WERI-Rb-1 (cell line): ENCODE data around the gene C1orf226.

Experiments used
- DNase-seq: peaks from one replicate; pipeline ENCODE4 v3.0.0-alpha.2; 2020
- H3K27ac ChIP-seq: fragments of 250-450 bp; sonication (Bioruptor Pico); 2 replicates; pipeline ENCODE4 v1.5.1; 2020; ENCODE audit warnings: mild to moderate bottlenecking, moderate library complexity
- H3K27me3 ChIP-seq: fragments of 250-450 bp; sonication (Bioruptor Pico); 2 replicates; pipeline ENCODE4 v1.5.1; 2021; ENCODE audit warnings: mild to moderate bottlenecking, low read depth, moderate library complexity; ENCODE audit not compliant: insufficient read depth, severe bottlenecking
- H3K36me3 ChIP-seq: fragments of 250-450 bp; sonication (Bioruptor Pico); 2 replicates; pipeline ENCODE4 v1.5.1; 2020; ENCODE audit warnings: mild to moderate bottlenecking, moderate library complexity
- H3K4me3 ChIP-seq: 2 replicates; pipeline ENCODE4 v1.5.1; 2011; ENCODE audit warnings: low read depth, mild to moderate bottlenecking, control low read depth, low read length
- H3K9me3 ChIP-seq: fragments of 250-450 bp; sonication (Bioruptor Pico); 2 replicates; pipeline ENCODE4 v1.5.1; 2021; ENCODE audit warnings: mild to moderate bottlenecking, moderate library complexity; ENCODE audit not compliant: severe bottlenecking
- TF ChIP-seq, protein P1 (sequence below): IDR thresholded peaks from 2 replicates; pipeline ENCODE4 v1.5.1; 2011; ENCODE audit warnings: low read depth, mild to moderate bottlenecking, control low read depth, inconsistent platforms, low read length

Gene C1orf226

DNA sequence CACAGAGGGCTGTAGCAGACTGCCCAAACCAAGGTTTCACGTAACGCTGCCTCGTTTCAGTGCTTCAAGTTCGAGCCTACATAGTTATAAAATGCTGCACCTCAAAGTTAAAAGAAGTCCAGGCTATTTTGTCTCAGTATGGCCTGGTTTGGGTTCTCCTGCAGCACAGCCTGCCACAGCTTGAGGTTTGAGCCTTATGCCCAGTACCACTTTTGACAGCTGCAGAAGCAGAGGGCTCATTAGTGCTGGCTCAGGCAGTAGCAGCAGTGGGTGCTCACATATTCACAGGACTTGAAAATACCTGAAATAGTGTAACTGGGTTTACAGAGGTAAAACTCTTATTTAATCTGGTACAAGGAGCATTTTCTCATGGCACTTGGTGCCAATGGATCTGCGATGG lies 20.2 kb upstream of the C1orf226 start:
- no peak for DNase-seq
- Histone ChIP-seq H3K27me3 (no peaks in the 10 kb centered on the region), H3K27ac (no peak overlapping the region), H3K4me3 (no peak overlapping the region), H3K9me3 (no peaks in the 10 kb centered on the region), H3K36me3 (peaks cover 46% of the 10 kb centered on the region)
- TF ChIP-seq, protein P1, sequence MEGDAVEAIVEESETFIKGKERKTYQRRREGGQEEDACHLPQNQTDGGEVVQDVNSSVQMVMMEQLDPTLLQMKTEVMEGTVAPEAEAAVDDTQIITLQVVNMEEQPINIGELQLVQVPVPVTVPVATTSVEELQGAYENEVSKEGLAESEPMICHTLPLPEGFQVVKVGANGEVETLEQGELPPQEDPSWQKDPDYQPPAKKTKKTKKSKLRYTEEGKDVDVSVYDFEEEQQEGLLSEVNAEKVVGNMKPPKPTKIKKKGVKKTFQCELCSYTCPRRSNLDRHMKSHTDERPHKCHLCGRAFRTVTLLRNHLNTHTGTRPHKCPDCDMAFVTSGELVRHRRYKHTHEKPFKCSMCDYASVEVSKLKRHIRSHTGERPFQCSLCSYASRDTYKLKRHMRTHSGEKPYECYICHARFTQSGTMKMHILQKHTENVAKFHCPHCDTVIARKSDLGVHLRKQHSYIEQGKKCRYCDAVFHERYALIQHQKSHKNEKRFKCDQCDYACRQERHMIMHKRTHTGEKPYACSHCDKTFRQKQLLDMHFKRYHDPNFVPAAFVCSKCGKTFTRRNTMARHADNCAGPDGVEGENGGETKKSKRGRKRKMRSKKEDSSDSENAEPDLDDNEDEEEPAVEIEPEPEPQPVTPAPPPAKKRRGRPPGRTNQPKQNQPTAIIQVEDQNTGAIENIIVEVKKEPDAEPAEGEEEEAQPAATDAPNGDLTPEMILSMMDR, result no peak

DNA sequence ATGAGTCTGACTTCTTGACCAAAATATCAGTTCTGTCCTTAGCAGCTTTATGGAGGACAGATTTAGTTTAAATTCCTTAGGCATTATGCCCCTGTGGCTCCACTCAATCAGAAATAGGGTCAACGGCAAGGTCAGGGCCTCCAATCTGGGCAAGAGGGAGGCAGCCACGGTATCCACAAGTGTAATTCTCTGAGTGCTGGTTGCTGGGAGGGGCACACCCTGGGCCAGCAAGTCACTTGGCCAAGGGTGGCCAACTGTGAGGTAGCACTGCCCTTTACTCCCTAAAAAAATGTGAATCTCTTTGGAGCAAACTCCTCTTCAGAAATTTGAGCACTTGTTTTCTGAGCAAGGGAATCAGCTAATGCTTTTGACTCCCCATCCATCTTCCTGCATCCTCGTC lies 17.7 kb upstream of the C1orf226 start:
- TF ChIP-seq, protein P1, result no peak
- no peak overlapping the region for H3K27ac ChIP-seq
- no peak overlapping the region for H3K4me3 ChIP-seq
- H3K27me3 ChIP-seq, result no peaks in the 10 kb centered on the region
- DNase-seq, result no peak
- no peaks in the 10 kb centered on the region for H3K9me3 ChIP-seq
- peaks cover 44% of the 10 kb centered on the region for H3K36me3 ChIP-seq

DNA sequence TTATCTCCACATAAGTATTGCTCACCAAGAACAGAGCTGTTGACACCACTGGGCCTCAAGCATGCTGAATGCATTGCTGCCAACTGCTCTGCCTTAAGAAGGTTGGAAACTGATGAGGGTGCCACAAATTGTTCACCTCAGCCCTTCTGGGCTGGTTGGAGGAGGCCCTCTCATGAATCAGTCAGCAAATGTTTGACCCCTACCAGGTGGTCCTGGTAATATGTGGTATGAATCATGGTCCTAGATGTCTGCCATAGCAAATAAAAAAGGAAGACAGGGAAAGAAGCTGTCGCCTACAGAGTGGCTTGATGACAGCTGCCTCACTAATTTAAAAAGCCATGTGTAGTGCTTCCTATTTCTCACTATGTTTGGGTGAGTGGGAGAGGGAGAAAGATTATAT lies 17.0 kb upstream of the C1orf226 start:
- no peak for DNase-seq
- Histone ChIP-seq H3K9me3 (no peaks in the 10 kb centered on the region), H3K27ac (no peak overlapping the region), H3K36me3 (peaks cover 39% of the 10 kb centered on the region), H3K27me3 (no peaks in the 10 kb centered on the region), H3K4me3 (no peak overlapping the region)
- TF ChIP-seq, protein P1, result no peak

DNA sequence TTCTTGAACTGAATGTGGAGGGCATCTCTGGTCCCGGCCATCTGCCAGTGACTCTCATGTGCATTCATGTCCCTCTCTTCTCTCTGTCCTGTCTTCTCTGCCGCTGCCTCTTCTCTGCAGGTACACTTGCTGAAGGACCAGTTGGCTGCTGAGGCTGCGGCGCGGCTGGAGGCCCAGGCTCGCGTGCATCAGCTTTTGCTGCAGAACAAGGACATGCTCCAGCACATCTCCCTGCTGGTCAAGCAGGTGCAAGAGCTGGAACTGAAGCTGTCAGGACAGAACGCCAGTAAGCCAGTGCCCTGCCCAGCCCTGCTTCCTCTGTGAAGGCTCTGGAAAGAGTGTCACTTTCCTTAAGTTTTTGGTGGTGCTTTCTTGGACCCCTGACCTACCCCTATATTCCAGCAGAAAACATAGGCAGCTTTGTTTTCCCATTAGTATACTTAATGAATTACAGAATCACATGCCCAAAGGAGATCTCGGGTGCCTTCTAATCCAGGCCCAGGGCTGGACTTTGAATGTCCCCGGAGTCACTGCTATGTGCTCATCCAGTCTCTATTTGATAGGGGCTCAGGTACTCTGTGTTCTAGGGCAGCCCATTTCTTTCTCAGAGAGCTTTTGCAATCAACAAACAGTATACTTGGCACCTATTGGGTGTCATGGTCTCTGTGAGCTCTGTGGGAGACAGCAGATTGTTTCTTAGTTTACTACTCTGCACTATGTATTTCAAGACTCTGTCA lies 16.1 kb upstream of the C1orf226 start:
- DNase-seq, result no peak
- H3K36me3 ChIP-seq, result peaks cover 37% of the 10 kb centered on the region
- H3K9me3 ChIP-seq, result no peaks in the 10 kb centered on the region
- H3K27ac ChIP-seq, result no peak overlapping the region
- H3K4me3 ChIP-seq, result no peak overlapping the region
- H3K27me3 ChIP-seq, result no peaks in the 10 kb centered on the region
- TF ChIP-seq, protein P1, result no peak

DNA sequence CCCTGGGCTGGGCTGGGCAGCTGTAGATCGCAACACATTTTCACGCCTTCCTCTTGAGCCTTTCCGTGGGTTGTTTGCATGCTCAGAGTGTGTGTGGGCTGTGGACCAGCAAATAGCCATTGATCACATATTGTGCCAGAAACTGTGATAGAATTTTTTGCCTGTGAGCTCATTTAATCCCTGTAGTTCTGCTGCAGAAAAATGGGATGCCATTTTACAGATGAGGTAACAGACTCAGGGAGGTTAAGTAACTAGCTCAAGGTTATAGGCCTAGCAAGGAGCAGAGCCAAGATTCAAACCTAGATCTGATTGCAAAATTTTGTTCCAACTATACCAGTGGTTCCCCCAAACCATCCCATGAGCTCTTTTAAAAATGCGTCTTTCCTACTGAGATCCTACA lies 15.4 kb upstream of the C1orf226 start:
- H3K4me3 ChIP-seq, result no peak overlapping the region
- DNase-seq, result no peak
- H3K36me3 ChIP-seq, result peaks cover 31% of the 10 kb centered on the region
- no peak overlapping the region for H3K27ac ChIP-seq
- H3K27me3 ChIP-seq, result no peaks in the 10 kb centered on the region
- H3K9me3 ChIP-seq, result no peaks in the 10 kb centered on the region
- TF ChIP-seq, protein P1, result no peak

DNA sequence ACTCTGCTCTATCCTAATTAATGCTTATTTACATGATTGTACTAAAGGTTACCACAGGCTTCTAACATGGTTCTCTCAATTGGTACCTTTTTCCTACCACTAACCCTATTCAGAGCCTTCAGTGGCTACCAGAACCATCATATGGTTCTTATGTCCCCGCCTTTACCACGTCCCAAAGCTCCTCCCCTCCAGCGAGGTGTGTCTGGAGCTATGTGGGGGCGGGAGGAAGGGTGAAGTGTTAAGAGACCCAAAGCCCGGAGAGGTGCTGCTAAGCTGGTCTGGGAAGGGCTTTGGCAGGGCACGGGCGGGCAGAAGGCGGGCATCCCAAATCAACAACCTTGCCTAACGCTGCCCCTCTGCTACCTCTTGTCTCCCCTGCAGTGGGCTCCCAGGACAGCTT lies 14.9 kb upstream of the C1orf226 start:
- TF ChIP-seq, protein P1, result no peak
- Histone ChIP-seq H3K9me3 (no peaks in the 10 kb centered on the region), H3K36me3 (peaks cover 26% of the 10 kb centered on the region), H3K27me3 (no peaks in the 10 kb centered on the region), H3K27ac (no peak overlapping the region), H3K4me3 (no peak overlapping the region)
- DNase-seq, result no peak
